Glomerular endothelial cell (primary cell): ENCODE measurements around the gene RAB26. TPM values are rescaled to one million over a fixed set of nuclear protein-coding genes. Genes with fewer than 3 reads are reported as not detected.
"Not testable (repeated sequence)": the region's sequence is repeated elsewhere in the genome, so short reads cannot be mapped to it uniquely, and the experiment has no call there.

ENCODE experiments used
- DNase-seq: peaks from one replicate; pipeline ENCODE4 v3.0.0-alpha.2; 2011; ENCODE audit warnings: low read depth, low spot score; ENCODE audit errors: extremely low read depth
- total RNA-seq: library from RNA; depleted of rRNA; stranded (reverse); fragments of >200 nt; gene quantifications from 2 replicates; pipeline ENCODE4 v1.2.3, GENCODE V29; 2015

The RAB26 gene
- total RNA-seq, 1 donor from 2014 or later = 1.3 TPM

DNA sequence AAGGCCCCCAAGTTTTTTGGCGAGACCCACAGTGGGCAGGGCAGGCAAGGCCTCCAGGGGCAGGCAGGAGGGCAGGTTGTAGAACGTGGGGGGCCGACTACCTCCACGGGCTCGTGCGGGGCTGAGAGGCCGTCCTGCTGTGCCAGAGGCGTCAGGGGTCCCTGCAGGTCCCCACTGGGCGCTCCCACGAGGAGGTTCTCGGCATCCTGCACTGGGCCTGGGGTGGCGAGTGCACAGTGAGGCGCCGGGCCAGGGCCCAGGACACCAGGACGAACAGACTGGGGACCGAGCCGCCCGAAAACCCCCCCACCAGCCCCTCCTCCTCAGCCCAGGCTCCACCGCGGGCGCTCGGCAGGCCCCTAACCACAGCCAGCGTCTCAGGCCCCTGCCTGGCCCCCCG lies 32.0 kb upstream of the RAB26 start:
- not testable (repeated sequence) for DNase-seq

DNA sequence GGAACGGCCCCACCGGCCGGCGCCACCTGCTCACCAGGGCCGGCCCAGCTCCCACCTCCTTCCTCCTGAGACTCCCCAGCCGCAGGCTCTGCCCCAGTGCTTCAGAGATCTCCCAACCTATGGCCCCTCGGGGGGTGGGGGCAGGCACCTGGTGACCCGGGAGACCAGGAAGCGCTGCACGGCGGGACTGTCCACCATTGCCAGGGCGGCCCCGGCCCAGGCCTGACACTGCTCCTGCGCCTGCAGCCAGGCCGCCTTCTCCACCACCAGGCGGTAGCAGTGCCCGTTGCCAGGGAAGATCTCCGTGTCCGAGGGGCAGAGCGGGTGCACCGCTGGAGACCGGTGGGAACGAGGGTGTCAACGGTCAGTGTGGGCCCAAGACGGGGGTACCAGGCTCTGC lies 31.1 kb upstream of the RAB26 start:
- not testable (repeated sequence) for DNase-seq

DNA sequence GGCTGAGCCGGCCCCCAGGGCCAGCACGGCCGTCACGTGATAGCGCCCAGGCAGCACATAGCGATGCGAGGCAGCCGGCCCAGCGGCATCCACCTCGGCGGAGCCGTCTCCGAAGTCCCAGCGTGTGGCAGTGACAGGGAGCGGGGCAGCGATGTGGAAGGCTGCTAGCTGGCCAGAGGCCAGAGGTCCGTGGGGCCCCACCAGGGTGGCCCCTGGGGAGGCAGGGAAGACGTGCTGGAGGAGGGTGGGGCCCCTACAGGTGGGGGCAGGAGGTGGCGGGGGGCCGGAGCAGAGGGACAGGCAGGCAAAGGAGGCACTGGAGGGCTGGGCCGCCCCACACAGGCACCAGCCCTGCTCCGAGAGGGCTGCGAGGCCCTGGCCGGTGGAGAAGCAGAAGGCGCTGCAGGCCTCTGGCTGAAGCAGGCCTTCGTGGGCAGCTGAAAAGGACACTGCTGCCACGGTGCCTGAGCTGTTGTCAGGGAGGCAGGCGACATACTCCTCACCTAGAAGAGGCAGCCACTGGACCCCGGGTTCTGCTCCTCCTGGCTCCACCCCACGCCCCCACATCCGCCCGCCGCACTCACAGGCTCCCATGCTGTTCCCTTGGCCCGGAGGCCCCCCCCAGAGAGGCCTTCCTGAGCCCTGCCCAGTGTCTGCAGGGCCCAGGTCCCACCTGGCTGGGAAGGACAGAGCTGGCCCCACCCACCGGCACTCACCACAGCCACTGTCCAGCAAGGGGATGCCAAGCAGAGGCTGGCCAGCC lies 30.3 kb upstream of the RAB26 start:
- DNase-seq = not testable (repeated sequence)

DNA sequence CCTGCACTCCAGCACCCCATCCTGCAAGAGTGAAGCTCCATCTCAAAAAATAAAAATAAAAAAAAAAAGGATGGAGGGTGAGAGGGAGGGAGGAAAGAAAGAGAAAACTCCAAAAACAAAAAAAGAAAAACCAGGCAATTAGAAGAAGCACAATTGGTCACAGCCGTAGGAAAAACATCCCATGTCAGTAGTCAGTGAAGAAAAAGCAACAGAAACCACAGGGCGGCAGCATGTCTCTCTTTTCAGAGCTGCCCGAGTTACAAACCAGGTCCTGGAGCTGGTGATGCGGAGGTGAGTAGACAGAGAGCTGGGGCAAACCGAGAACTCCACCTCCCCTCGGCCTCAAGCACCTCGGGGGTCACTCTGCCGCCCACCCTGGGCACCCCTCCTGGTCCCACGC lies 27.1 kb upstream of the RAB26 start:
- not testable (repeated sequence) for DNase-seq

DNA sequence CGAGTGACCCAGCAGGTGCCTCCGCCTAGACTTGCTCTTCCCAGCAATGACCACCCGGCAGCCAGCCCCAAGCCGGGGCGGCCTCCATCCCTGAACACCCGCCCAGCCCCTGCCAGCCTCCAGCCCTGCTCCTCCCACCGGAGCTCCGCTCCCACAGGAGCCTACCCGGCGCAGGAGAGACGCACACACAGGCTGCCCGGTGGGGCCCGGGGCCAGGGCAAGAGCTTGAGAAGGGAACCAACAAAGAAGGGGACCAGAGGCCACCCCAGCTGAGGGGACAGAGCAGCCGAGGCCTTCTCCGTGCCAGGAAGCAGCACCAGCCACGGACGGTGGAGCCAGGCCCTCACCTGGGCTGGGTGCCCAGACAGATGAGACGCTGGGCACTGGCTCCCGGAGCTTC lies 26.6 kb upstream of the RAB26 start:
- DNase-seq = no peak

DNA sequence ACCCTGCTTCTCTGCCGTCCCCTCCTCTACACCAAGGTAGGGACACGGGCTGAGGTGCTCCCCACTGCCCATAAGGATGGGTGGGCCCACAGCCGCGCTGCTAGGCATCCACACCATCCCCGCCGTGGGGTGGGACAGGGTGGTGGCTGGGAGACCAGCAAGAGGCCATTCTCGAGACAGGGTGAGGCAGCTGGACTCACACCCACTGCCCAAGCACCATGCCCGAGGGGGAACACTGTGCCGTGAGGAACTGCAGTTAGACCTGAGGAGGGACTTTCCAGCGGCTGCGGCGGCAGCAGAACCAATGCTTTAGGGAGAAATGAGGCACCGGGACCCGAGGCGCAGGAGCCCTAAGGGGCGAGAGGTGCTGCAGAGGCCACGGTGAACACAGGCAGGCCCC lies 26.0 kb upstream of the RAB26 start:
- no peak for DNase-seq

DNA sequence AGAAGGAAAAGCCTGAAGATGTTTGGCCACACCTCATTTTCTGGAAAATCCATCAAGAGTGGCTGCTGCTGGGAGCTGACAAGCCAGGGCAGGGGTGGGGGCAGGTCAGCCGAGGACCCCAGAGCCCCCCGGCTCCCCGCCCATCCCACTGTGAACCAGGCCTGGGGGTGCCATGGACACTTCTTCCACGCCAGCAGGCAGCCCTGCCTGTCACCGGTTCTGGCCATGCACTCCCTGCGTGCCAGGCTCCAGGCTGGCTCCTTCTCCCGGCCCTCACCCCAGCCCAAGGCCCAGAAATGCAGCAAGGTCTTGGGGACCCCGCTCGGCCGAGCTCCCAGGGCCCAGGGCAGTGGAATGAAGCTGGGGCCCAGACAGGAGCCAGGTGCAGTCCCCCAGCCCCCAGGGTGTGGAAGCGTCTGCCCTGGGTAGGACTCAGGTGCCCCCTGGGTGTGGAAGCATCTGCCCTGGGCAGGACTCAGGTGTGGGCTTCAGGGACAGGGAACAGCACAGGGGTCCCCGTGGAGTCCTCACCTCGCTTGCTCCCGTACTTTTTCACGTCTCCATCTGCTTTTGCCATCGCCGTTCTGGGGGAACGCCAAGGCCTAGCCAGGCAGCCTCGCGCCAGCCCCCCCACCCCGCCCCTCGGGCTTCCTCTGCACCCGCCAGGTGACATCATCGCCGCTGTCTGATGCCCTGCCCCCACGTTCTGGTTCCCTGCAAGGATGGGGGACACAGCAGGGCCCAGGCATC lies 25.3 kb upstream of the RAB26 start:
- DNase-seq = not testable (repeated sequence)

DNA sequence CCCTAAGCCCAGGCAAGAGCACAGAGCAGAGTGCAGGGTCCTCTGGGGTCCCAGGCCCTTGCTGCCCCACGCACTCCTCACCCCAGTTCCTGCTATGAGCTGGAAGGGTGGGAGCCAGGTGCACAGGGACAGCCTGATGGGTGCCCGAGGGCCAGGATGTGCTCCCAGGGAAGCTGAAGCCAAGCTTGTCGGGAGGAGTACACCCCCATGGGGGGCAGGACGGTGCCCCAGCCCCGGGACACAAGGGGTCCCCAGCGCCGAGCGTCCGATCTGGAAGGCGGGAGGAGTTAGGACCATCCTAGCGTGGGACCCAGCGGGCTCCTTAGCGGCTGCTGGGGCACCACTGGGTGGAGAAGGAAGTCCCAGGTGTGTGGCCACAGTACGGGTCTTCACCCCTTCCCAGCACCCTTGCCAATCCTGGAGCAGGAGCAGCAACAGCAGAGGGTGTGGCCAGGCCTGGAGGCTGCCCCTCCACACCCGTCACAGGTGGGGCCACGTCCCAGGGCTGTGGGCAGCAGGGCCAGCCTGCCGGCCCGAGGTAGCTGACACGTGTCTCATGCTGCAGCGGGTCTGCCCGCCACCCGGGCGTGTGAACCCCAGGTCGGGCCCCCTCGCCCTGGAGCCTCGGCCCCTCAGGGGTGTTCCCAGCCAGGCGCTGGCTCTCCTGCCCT lies 24.6 kb upstream of the RAB26 start:
- DNase-seq = not testable (repeated sequence)

DNA sequence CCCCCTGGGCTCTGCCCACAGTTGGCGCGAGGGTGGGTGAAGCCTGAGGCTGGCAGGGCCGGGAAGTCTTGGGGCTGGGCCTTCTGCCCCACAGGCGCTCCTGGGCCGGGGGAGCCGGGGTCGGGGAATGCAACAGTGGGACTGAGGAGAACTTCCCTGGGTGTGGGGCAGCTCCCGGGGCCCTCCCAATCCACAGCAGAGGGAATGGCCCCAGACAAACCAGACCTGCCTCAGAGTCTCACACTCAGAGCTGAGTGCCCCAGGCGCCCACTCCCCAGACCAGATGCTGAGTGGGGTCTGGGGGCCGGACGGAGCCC lies 24.1 kb upstream of the RAB26 start:
- DNase-seq = not testable (repeated sequence)

DNA sequence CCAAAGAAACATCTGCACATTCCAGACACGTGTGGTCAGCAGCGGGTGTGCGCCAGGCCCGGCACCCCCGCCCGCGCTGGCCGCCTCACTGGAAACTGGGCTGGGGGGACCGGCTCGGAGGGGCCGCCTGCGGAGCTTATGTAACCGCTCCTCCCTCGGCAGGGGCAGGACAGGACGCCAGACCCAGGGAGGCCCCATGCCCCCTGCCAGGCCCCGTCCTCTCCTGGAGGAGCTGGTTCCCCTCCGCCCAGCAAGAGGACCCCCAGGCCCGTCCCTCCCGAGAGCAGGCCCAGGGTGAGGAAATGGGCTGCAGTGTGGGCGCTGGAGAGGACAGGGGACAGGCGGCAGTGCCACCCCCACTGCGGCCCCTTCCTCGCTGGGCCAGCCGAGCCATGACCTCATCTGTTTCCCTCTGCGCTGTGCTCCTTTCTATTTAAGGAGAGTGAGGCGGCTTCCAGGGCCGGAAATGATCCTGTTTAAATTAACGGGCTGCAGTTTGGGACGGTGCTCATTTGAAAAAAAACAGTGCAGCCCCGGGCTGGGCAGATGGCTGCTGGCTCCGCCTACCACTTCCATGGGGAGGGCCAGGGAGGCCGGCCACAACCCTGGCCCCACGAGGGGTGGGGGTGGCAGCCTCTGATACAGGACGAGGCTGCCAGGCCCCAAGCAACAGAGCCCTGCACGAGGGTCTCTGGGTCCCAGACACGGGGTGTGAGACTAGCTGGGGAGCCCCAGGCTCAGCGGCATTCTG lies 23.6 kb upstream of the RAB26 start:
- not testable (repeated sequence) for DNase-seq

DNA sequence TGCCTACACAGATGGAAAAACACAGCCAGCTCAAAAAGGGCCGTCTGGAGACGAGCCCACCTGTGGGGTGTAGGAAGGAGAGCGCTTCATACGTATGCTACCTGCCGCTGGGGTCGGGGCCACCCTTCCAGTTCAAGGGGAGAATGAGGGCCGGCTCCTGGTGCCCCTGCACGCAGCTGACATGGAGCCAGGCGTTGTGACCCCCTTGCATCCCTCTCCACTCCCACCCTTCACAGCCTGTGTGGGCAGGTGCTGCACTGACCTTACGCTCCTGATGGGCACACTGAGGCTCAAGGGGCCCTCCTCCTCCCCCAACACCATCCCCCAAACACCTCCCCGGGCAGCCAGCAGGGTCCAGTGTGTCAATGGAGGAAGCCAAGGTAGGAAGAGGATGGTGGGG lies 22.8 kb upstream of the RAB26 start:
- not testable (repeated sequence) for DNase-seq

DNA sequence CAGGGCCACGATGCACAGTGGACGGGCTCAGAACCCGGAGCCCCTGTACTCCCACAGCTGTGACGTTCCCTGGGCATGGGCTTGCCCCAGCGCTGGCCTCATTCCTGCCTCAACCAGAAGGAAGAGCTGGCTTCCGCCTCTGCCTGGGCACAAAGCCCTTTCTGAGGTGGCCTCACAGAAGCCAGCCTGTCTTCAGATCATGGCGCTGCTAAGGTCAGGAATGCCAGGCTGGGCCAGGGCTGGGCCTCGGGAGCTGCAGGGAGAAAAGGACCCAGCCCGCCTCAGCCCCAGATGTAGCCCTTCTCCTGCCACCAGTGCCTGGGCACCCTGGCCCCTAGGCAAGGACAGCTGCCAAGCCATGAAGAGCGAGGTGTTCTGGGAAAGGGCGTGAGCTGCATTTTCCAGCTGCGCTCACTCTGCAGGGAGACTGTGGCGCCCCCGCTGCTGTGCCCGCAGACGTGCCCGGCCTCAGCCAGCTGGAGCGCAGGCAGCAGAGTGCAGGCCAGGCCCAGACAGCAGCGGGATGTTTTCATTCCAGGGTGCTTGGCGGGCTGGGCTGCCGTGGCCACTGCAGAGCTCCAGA lies 22.2 kb upstream of the RAB26 start:
- not testable (repeated sequence) for DNase-seq

DNA sequence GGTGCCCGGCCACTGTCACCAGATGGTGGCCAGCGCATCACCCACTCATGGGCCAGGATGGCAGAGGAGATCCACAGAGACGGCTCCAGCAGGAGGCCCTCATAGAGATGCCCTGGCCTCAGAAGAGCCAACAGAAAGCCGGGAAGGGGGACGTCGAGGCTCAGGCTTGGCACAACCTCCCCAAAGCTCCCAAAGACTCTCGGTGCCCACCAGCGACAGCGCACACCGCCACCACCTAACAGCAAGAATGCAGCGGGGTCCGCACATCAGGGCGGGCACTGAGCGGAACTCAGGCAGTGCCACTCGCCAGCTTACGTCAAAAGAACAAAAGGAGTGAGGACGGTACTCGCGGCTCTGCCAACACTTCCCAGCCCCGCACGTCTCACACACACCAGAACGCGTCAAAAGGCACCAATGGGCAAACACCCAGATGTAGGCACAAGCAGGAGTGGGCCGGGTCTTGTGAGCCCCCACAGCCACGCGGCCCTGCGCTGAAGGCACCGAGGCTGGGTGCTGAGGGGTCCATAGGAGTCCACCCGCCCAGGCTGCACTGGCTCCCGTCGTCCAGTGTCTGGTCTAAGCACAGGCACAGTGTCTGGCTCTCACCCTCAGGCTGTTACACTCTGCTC lies 21.4 kb upstream of the RAB26 start:
- not testable (repeated sequence) for DNase-seq

DNA sequence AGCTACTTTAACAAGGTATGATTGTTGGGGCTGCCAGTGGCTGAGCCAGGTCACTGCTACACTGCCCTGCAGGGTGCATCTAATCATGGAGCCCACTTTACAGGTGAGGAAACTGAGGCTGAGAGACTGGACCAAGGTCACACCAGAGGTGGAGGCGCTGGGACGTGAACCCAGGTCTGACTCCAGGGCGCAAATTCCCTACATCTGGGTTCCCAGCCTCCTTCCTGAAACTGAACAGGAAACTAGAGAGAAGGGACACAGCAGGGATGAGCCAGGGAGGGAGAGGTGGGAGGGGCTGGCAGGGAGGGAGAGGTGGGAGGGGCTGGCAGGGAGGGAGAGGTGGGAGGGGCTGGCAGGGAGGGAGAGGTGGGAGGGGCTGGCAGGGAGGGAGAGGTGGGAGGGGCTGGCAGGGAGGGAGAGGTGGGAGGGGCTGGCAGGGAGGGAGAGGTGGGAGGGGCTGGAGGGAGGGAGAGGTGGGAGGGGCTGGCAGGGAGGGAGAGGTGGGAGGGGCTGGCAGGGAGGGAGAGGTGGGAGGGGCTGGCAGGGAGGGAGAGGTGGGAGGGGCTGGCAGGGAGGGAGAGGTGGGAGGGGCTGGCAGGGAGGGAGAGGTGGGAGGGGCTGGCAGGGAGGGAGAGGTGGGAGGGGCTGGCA lies 20.7 kb upstream of the RAB26 start:
- DNase-seq = not testable (repeated sequence)

DNA sequence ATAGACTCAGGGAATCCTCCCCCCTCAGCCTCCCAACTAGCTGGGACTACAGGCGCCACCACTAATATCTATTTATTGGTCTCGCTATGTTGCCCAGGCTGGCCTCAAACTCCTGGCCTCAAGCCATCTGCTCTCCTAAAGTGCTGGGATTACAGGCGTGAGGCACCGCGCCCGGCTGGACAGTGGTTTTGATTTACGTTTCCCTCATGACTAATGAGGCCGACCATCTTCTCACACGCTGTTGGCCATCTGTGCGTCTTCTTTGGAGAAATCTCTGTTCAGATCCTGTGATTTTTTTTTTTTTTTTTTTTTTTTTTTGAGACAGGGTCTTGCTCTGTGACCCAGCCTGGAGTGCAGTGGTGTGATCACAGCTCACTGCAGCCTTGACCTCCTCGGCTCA lies 19.2 kb upstream of the RAB26 start:
- DNase-seq = not testable (repeated sequence)

DNA sequence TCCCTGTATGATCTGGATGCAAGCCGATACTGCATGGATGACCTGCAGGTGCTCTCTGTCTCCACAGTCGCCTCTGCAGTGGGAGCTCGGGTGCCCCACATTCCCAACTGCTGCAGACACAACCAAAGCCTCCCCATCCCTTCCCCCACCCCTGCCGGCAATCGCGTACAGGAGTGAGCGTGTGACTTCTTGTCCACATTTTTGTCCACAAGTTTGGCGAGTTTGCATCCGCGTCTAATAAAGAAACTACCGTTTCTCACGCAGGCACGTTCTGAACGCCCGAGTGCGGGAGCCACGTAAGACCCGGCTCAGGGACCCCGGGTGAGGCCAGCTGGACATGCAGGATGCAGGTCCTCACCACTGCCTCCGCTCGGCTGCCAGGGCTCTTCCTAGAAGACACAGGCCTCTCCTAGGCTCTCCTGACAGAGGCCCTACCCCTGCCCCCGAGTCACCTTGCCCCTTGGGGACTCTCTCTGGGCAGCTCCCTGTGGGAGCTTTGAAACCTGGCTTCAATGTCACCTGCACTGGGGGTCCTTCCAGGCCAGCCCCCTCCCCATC lies 18.5 kb upstream of the RAB26 start:
- DNase-seq = not testable (repeated sequence)

DNA sequence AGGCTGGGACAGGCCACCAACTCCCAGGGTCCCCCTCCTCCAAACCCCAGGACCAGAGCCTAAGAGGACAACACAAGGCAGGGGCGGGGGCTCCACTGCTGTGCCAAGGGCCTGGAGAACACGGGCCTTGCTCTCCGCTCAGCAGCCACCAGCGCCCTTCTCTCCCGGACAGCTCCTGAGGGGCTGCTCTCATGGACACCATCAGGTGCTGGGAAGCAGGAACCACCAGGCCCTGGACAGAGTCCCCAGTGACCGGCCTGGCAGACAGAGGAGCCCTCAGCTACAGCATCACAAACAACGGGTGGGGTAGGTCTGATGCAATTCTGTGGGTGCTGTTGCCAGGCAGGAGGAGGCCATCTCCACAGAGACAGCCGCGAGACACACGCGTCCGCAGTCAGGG lies 14.6 kb upstream of the RAB26 start:
- DNase-seq = not testable (repeated sequence)

DNA sequence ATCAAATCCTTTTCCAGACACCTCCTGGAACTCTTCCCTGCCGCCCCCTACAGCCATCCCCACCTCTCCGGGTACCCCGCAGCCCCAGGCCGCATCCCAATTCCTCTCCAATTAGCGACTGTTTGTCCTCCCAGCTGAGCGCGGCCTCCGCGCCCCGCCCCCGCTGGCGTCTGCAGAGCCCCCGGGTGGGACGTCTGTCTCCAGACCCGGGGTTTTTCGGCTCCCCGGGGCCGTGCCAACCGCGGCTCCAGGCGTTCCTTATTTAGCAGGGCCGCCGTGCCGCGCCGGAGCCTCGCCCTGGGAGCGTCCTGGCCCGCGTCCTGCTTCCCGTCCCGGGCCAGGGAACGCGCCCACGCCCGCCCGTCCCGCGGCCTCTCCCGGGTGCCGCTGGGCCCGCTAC lies 13.4 kb upstream of the RAB26 start:
- DNase-seq = not testable (repeated sequence)

DNA sequence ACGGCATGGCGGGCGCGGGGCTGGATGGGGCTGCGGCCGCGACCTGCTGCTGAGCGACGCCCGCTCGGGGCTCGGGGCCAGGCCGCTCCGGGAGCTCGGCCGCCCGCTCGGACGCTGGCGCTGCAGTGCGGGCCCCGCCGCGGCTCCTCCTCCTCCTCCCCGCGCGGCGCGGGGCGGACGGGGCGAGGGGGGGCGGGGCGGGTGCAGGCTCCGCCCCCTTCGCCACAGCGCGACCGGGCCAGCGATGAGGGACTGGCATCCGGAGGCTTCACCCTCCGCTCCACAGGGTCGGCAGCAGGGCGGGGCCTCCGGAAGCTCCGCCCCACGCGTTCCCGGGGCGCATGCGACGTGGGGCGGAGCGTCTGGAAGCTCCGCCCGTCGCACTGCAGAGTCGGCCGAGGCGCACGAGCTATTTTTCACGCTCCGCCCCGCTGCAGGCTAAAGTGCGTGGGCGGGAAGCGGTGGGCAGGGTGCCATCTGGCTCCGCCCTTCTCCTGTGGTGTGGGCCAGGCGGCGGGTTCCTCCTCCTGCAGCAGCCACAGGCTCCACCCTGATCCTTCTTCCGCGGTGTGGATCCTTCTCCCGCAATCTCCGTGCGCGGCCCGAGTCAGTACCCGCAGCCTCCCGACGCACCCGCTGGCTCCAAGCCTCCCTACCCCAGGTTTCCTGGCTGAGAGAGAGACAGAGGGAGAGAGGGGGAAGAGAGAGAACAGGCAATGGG lies 12.5 kb upstream of the RAB26 start, which contains the start of gene PKD1:
TSS of gene PKD1 (minus strand) at position 129 of the 721 bp plus-strand sequence. CDS start 209 bp downstream, outside the sequence.
- not testable (repeated sequence) for DNase-seq
